Ureter (tissue), 1 donor: ENCODE data around the gene MAPK8IP3. TPM values are rescaled to one million over a fixed set of nuclear protein-coding genes. Genes with fewer than 3 reads are reported as not detected.
A peak's percentile ranks its signal among the peaks of the same experiment; 100 is the strongest.

ENCODE experiments used
- DNase-seq: peaks from one replicate; pipeline ENCODE4 v3.0.0-alpha.2; 2020; ENCODE audit warnings: low spot score
- total RNA-seq: library from RNA; stranded (reverse); gene quantifications from one replicate; pipeline ENCODE4 v1.2.4, GENCODE V29; 2023
- donor health status: DM: yes; HTN: yes; CAD: no.

The MAPK8IP3 gene, protein sequence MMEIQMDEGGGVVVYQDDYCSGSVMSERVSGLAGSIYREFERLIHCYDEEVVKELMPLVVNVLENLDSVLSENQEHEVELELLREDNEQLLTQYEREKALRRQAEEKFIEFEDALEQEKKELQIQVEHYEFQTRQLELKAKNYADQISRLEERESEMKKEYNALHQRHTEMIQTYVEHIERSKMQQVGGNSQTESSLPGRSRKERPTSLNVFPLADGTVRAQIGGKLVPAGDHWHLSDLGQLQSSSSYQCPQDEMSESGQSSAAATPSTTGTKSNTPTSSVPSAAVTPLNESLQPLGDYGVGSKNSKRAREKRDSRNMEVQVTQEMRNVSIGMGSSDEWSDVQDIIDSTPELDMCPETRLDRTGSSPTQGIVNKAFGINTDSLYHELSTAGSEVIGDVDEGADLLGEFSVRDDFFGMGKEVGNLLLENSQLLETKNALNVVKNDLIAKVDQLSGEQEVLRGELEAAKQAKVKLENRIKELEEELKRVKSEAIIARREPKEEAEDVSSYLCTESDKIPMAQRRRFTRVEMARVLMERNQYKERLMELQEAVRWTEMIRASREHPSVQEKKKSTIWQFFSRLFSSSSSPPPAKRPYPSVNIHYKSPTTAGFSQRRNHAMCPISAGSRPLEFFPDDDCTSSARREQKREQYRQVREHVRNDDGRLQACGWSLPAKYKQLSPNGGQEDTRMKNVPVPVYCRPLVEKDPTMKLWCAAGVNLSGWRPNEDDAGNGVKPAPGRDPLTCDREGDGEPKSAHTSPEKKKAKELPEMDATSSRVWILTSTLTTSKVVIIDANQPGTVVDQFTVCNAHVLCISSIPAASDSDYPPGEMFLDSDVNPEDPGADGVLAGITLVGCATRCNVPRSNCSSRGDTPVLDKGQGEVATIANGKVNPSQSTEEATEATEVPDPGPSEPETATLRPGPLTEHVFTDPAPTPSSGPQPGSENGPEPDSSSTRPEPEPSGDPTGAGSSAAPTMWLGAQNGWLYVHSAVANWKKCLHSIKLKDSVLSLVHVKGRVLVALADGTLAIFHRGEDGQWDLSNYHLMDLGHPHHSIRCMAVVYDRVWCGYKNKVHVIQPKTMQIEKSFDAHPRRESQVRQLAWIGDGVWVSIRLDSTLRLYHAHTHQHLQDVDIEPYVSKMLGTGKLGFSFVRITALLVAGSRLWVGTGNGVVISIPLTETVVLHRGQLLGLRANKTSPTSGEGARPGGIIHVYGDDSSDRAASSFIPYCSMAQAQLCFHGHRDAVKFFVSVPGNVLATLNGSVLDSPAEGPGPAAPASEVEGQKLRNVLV (N-terminal part only)
- total RNA-seq = 112 TPM

DNA sequence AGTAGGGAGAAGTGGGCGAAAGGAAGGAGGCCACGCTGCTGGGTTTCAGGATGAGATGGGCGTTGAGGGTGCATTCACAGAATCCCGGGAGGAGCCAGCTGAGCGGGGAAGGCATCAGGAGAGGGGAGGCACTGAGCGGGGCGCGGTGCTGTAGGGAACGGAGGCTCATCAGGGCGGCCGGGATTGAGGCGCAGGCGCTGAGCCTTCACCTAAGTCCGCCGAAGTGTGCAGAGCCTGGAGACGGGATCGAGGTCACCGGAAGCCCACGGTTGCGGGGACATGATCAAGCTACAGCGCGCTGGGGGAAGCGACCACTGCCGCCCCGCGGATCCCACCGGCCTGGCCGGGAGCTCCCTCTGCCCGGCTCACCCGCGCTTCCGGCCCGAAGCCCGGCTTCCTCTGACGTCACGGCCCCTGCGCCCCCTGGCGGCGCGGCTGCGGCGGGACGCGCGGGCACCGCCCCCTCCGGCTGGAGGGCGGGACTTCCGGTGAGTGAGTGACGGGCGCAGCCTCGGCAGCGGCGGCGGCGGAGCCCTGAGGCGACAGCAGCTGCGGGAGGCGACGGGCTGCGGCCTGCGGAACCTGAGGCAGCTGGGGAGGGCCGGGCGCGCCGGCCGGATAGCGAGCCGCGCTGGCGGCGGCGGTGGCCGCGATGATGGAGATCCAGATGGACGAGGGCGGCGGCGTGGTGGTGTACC, at the start of gene MAPK8IP3:
TSS of gene MAPK8IP3 (plus strand) at position 508 of the 698 bp plus-strand sequence. CDS start at position 653, 145 bp downstream.
- peak; percentile 92 for DNase-seq

DNA sequence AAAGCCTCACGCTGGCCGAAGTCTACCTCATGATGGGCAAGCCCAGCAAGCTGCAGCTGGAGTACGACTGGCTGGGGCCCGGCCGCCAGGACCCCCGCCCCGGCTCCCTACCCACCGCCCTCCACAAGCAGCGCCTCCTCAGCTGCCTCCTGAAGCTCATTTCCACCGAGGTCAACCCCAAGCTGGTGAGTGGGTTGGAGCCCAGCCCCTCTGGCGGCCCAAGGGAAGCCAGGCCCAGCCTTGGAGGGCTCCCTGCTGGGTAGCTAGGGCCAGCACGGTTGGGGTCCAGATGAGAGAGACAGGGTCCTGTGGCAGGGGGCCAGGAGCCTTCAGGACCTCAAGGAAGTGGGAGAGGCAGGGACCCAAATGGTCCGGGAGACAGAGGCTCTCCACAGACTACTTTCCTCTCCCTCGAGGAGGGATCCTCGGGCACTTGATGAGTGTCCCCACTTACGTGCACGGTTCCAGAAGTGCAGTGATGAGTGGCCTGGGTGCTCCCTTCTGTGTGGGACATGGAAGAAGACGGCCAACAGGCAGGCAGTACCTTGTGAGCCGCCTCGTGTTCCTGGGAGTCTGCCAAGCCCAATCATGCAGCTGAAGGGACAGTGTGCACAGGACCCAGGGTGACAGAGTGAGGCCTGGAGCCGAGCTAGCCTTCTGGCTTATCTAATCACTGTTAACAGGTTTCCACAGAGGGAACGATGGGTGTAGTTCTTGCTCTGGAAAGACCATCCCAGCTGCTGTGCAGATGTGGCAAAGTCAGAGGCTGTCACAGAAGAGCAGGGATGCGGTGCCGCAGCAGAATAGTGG, 49.0 kb upstream of the MAPK8IP3 start:
- DNase-seq = no peak

DNA sequence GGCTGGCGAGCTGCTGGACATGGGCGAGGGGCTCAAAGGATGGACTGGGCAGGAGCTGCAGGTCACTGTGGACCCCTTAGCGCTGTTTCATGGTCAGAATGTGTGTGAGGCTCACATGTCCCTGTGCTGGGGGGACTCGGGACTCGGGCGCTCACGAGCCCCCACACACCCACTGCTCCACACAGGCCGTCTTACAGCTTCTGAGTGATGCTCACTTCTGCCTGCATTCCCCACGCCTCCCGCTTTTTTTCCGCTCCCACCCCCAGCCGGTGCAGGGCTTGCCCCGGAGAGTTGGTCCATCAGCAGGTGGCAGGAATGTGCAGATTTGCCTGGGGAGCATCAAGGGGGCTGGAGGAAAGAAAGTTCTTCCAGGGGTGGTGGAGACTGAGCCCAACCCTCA, 48.2 kb upstream of the MAPK8IP3 start:
- no peak for DNase-seq

DNA sequence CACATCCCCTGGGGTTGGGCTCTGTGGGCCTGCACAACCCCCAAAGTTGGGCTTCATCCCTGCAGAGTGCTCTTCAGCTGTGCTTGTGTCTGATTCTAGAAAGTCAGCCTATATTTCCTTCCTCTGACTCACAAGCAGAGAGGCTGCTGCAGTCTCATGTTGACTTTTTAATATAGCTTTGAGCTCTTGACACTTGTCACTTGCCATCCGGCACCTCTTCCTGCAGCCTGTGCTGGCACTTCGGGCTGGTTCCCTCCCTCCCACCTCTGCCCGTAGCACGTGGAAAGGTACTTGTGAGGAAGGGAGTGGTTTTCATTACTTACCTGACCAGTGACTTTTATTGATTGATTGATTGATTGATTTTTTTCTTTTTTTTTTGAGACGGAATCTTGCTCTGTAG, 47.0 kb upstream of the MAPK8IP3 start:
- DNase-seq = no peak

DNA sequence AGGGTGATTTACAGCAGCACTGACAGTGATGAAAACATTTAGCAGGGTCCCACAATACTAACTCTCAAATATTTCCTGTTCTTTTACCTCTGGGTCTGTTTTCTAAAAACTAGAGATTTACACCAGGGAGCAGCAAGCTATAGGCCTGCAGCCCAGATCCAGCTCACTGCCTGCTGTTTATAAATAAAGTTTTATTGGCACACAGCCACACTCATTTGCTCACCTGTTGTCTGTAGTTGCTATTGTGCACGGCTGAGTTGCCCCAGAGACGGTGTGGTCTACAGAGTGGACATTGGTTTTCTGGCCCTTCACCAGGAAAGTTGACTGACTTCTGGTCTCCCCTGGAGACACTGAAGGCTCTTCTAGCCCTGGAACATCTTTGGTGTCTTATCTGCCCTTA, 44.2 kb upstream of the MAPK8IP3 start:
- no peak for DNase-seq

DNA sequence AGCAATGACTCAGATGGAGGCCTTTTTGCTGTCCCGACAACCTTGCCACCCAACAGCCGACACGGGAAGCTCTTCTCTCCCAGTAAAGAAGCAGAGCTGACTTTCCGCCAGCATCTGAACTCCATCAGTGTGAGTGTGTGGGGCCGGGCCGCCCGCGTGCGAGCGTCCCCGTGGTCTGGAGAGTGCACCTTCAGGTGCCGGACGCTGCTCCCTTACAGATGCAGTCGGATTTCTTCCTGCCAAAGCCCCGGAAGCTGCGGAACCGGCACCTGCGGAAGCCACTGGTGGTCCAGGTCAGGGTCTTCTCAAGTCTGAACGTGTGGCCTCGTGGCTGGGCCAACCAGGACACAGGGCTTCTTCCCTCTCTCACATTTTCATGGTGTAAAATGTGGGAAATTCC, 43.5 kb upstream of the MAPK8IP3 start:
- DNase-seq = no peak

DNA sequence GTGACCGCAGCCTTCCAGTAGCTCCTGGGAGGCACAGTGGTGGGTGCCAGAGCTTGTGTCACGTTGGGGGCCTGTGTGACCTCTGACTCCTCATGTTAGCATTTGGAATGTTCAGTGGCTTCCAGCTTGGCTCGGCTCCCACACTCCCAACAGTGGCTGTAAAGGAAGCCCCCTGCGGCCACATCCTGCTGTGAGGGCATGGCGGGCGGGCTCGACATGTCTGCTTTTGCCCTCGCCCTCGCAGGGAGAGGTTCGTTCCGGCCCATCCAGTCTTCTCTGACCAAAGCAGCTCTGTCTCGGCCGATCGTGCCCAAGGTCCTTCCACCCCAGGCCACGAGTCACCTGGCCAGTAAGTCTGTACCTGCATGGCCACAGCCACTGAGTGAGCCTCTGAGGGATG, 40.2 kb upstream of the MAPK8IP3 start:
- no peak for DNase-seq

DNA sequence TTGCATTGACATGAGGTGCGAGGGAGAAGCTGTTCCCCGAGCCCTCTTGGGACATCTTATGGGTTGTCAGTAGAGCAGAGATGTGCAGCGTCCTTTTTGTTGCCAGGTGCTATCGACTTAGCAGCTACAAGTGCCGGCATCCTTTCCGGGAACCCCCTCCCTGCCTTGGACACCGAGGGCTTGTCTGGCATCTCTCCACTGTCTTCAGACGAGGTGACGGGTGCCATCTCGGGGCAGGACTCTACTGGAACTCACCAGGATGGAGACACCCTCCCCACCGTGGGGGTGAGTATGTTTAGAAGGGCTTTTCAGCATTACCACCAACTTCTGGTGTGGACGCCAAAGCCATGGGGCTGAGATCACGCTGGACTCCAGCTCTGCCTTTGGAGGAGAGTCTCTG, 39.7 kb upstream of the MAPK8IP3 start:
- no peak for DNase-seq

DNA sequence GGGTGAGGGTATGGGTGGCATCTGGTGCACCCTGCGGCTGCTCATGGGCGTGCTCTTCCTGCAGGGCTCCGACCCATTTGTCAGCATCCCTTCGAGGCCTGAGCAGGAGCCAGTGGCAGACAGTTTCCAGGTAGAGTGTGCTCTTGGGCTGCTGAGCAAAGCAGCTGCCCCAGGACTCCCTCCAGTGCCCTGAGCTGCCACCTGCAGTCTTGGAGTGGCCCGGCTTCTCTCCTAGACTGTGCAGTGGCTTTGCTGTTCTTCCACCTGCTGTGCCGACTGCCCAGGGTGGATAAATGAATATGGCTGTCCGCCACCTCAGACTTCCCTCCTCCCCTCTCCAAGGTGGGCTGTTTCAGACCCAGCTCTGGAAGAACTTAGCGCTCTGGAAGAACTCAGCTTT, 38.7 kb upstream of the MAPK8IP3 start:
- no peak for DNase-seq

DNA sequence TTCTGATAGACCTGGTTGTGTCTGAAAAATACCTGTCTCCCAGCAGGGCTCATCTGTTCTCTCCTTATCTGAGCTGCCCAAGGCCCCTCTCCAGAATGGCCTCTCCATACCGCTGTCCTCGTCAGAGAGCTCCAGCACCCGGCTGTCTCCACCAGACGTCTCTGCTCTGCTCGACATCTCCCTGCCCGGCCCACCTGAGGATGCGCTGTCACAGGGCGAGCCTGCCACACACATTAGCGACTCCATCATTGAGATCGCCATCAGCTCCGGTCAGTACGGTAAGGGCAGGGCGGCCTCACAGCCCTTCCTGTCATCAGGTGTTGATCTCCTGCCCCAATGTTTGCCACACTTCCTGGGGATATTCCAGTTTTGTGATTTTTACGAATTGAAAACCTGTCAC, 38.1 kb upstream of the MAPK8IP3 start:
- no peak for DNase-seq

DNA sequence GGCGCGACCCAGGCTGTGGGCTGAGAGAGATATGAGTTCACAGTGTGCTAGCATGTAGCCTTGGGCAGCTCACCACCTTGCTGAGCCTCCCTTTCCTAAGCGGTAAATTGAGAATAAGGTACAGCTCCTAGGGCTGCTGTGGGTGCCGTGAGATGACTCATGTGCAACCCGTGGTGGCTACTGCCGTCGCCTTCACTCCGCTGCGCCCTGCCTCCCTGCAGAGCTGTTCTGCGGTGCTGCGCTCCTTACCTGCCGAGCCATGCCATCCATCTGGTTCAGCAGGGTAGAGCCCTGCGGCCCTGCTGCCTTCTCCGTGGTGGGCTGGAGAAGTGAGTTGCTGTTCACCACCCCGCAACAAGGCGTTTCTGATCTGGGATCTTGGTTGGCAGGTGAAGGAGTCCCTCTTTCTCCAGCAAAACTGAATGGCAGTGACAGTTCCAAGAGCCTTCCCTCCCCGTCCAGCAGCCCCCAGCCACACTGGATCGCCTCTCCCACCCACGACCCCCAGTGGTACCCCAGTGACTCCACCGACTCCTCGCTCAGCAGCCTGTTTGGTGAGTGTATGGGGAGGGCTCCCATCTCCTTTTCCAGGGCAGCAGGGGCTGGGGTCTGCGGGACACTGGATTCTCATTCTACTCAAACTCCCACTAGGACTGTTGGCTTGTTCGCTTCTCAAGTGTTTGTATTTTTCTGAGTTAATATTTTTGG, 37.2 kb upstream of the MAPK8IP3 start:
- DNase-seq = no peak

DNA sequence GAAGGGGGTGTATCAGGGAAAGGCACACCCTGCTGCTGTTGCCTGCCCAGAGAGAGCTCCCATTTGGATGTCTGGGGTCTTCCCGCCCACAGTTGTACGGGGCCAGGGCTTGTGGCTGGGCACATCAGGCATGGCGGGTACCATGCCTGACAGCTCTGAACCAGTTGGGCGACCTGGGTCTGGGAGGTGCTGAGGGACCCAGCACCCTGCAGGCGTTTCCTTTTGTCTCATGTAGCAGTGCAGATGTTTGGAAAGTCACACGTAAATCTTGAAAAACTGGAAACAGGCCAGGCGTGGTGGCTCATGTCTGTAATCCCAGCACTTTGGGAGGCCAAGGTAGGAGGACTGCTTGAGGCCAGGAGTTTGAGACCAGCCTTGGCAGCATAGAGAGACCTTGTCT, 36.3 kb upstream of the MAPK8IP3 start:
- DNase-seq = no peak

DNA sequence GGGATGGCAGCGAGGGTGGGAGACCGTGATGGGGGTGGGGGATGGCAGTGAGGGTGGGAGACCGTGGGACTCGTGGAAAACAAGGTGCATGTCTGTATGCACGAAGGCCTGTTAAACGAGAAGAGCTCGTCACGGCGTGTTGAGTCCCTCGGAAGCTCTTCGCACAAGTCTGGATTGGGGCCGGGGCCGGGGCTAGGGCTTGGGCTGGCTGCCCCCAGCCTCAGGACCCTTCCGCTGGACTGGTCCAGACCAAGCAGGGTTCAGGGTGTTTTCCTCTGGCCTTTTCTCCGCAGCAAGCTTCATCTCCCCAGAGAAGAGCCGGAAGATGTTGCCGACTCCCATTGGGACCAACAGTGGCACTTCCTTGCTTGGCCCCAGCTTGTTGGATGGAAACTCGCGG, 35.6 kb upstream of the MAPK8IP3 start:
- no peak for DNase-seq

DNA sequence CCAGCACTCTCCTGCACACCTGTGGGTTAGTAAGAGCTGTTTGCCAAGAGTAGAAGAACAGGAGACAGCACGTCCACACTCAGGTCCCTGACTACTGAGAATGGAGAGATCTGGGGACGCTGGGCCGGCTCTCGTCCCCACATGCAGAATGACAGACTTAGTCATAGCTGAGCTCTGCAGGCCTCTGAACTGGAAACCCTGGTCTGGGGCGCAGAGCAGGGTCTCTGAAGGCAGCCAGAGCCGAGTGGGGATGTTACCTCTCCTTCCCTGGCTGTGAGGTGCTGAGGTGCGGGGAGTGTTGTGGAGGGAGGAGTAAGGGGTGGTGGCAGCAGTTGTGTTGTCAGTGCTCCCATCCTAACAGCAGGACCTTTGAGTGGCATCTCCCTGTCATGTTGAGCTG, 35.1 kb upstream of the MAPK8IP3 start:
- no peak for DNase-seq

DNA sequence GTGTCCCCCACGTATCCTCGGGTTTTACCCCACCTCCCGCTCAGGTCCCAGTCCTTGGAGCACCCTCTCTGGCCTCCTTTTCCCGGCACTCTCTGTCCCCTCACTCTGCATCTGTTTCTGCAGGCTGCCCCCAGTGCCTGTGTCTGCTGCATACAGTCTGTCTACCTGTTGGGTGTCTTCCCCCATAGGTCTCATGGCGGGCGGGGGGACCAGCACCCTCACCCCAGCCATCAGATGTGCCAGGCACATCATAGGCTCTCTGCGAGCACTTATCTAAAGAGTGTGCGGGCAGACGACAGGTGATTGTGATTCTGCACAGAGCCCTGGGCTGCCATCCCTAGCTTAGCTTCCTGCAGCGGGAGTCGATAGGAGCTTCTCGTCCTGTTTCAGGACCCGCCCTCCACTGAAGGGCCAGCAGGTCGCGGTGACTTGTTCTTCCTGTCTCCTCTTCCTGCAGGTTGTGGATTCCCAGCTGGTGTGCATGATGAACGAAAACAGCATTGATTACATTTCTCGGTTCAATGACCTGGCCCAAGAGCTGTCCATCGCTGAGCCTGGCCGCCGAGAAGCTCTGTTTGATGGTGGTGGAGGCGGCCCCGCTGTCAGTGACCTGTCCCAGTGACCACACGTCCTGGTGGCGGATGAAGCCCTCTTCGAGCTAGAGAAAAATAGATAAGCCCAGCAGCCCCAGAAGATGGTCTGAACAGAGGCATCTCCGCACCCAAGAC, 32.4 kb upstream of the MAPK8IP3 start:
- no peak for DNase-seq

DNA sequence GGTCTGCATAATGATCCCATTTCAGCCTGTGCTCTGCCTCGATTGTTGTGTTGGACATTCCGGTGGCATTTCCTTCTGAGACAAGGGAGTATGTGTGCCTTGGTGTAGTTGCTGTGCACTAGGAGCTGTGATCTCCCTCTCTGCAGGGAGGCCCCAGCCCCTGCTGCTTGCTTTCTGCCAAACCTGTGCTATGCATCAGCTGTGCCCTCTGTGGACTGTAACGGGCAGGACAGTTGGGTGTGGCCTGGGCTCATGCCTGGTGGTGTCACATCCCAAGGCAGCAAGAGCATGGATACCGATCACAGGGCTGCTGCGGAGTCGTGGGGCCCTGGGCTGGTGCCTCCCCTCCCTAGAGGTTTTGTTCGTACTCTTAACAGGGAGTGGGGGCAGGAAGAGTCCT, 31.7 kb upstream of the MAPK8IP3 start:
- DNase-seq = no peak

DNA sequence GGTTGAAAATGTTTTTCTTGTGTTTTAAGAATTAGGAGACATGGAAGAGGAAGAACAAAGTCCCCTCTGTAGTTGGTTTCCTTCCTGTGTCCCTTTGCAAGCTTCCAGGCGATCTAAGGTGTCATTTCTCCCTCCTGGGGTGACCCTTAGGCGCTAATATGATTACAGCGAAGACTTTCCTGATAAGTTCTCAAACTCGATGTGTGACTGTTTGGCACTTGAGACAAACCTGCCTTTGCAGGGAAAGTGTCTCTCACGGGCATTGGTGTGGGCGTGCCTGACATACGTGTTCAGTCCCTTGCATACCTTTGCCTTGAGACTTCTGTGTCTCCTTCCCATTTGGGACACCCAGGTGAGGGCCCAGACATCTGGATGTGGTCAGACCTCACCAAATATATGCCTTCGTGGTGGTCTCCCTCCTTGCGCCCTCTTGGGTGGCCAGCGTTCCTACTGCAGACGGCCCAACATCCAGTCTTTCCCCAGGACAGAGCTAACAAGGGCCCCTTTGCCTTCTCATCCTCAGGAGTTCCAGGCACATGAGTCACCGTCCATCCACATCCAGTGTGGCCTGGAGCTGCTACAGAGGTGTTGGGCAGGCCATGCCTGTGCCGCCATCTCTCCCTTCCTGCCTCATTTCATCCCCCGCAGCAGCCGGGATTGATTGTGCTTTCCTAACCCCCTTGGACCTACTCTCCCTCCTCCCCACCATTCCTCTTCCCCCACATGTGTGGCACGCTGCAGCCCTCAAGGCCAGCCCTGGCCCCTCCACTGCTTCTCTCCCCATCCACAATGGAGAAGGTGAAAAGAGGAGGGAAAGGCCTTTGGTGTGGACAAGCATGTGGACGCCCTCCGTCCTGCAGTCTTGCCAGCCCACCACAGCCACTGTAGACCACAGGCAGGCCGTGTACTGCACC, 31.0 kb upstream of the MAPK8IP3 start:
- DNase-seq = no peak

DNA sequence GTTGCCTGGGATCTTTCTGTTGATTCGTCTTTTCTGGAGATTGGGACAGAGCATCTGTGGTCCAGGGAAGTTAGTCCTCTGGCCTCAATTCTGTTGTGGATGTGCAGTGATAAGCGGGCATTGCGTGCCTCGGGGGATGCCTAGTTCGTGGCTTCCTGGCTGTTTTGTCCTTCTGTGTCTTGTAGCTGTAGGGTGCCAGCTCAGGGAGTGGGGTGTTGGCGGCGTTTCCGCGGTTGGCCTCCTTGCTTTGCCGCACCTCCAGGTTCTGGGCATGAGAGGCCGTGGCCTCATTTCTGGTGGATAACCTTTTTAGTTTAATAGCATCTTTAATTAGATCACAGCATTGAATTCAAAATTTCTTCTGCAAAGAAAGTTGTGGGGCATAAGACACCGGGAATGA, 29.3 kb upstream of the MAPK8IP3 start:
- no peak for DNase-seq
